UCSD-AML1 (cell line): Measurements from ENCODE around the gene CNTN1.

Experiments used
- DNase-seq: peaks from one replicate; lab custom pipeline; 2025; ENCODE audit not compliant: unreplicated experiment; lab: John Stamatoyannopoulos, UW

CNTN1 gene

DNA sequence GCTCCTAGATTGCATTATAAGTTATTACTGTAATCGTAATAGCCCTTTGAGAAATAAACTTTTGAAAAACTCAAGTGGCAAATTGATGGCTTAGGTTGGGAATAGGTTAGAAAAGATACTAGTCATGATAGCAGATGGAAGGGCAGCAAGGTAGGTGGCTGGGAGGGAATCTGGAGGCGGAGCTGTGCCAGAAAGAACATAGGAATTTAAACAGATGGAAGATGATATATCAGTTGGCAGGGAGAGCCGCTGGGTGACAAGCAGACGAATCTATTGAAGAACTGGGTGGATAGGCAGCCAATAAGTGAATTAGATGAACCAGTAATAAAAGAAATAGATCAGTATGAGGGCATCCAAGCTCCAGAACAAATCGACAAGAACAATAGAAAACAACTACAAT, 142.1 kb downstream of the CNTN1 start:
- no peak for DNase-seq

DNA sequence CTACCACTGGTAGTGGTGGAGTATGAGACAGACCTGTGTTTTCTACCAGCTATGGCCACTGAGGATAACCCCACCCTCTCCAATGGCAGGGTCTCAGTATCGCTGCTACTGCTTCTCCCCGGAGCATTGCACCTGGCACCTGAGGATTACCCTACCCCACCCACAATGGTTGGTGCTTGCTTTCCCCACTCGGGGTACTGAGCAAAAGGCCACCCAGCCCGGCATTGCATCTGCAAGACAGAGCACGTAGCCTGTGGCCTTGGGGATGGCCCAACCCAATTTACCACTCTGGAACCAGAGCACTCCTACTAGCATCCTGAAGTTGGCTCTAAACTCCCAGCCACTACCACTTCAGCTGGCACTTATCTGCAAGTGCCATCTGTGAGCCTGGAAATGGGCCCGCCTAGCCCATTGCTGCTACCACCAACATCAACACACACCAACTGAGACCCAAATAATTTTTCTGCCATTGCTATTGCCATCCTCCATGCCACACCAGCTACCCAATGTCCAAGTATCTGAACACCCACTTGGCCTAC, 145.7 kb downstream of the CNTN1 start:
- DNase-seq = no peak

DNA sequence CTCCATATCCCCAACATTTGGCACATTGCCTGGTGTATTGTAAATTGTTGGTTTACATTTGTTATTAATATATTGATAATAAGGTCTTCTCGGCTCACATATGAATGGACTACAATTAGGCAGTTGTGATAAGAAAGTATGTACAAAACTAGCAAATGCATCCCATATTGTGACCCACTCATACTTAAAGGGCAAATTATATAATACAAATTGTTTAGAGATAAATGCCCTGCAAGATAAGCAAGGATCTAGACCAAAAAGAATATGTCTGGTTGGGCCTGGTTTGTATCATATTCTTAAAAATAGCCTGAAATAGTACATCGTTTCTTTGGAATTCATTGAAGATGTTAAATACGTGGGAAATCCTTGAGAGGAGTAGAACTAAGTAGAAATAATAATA, 151.3 kb downstream of the CNTN1 start:
- DNase-seq = no peak

DNA sequence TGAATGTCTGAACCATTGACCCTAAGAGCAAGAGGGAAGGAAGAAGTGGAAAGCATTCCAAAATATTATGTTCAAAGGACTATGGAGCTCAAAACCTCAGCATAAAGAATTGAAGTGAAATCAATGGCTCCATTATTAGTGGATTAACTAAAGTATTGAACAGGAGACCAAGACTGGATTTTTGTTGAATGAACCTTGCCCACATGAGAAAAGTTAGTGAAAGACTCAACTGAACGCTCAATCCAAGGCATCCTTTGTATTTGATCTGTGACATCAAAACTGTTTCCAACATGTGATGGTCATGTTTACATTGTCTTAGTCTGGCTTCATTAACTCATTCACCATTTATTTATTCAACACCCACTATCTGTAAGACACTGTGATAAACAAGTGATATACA, 161.0 kb downstream of the CNTN1 start:
- no peak for DNase-seq

DNA sequence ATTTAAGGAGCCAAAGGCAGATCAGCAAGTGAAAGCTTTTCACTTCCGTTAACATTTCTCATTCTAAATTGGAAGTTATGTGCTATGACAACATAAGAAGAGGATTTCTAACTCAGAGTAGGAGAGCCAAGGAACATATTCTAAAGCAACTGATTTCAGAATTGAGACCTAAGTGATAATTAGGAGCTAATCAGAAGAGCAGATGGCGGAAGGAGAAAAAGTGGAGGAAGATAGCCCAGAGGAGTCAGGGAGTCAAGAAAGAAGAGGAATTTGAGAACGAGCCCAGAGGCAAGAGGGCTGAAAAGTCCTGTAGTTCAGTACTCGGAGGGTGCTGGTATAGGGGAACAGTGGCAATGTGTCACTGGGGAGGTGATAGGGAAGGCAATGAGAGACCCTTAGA, 162.4 kb downstream of the CNTN1 start:
- DNase-seq = no peak

DNA sequence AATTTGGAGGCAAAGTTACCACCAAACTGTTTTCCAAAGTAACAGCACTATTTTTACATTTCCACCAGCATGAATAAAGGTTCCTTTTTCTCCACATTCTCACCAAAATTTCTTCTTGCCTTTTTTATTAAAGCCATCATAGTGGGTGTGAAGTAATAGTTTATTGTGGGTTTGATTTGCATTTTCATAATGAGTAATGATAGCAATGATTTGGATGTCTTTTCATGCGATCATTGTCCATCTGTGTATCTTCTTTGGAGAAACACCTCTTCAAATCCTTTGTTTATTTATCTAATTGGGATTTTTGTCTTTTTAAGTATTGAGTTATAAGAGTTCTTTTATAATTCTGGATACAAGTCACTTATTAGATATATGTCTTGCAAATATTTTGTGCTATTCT, 172.7 kb downstream of the CNTN1 start:
- no peak for DNase-seq

DNA sequence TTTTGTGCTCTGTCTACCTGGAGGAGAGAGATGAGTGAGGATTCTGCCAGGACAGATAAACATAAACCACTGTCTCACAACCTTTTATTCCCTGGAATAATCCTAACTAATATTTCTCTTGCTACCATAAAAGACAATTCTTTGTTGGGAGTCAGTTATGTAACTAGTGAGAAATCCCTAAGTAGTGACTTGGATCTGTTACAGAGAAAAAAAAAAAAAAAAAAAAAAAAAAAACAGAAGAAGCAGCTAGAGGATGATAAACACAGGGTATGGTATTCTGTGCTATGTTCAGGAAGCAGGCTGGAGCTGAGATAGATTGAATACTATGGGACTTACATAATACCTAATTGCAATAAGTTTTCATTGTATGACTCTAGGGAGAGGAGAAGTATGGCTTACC, 178.7 kb downstream of the CNTN1 start:
- no peak for DNase-seq

DNA sequence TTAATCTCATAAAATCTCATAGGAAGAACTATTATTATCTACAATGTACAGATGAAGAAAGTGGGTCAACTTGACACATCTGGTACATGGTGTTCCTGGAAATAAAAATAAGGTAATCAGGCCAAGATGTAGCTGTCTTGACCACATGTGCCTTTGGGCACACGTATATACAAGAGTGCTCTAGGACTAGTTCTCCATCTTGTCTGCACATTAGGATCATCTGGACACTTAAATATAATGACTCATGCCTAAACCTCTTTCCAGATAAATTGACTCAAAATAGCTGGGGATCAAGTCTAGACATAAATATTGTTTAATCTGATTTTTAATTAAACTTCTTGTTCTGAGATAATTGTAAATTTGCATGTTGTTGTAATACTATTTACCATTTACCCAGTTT, 182.6 kb downstream of the CNTN1 start:
- no peak for DNase-seq

DNA sequence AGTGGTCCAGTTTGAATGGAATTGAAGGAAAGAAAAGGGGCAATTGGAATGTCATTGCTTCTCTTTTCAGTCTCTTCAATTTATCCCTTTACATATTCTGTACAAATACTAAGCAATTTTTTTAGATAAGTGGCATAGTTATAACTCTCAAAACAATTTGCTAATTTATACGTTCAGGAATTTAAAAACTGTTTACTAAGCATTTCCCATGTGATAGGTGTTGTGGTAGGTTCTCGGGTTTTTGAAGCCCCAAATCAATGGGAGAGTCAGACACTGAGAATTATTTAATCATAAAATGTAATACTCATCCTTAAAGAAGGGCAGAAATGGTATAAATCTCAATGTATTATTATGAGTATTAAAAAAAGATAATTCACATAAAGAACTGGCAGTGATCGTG, 197.1 kb downstream of the CNTN1 start:
- DNase-seq = no peak

DNA sequence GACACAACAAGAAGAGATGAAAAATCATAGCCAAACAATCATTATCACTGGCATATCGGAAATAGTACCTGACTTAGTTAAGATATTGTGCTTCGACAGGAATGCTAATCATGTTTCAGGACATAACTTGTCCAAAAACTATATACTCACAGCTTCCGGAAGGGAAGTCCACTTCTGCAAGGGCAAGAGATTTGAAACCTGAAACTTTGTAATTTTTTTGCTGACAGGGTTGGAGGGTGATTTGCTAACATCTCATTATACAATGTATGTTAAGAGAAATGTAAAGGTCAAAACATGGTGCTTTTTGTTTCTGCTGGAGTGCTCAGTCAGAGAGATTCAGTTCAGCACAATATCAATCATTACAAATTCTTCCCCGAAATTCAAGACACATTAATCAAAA, 200.3 kb downstream of the CNTN1 start:
- DNase-seq = no peak

DNA sequence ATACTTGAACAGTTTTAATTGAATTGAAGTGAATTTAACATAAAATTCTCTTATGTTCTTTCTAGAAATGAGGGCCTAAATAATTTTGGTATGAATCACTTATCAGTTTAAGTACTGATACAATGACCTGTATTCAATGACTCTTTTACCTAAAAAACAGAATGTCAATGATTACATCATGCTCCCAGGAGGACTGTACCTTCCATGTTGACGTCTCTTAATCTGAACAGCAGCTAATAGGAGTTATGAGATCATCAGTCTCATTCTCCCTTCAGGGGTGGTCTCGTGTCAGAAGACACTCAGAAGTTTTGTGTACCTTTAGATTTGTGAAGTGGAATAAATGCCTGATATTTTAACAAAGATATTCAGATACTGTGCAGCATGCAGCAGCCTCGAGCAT, 206.3 kb downstream of the CNTN1 start:
- DNase-seq = no peak

DNA sequence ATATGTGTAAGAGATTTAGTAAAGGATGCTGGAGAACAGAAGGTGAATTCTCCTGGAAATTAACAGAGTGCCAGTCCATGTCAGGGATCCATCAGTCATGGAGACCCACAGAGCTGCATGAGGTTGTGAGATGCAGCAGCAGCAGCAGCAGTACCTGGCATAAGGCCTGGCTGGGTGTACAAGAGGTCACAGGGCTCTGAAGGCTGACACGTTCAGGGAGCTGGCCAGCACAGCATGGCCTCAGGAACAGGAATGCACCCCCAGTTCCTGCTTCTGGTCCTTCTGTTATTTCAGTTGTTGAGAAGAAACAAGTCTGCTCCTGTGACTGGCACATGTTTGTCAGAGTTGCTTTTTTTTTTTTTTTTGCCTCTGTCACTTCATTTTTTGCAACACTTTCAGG, 210.8 kb downstream of the CNTN1 start:
- no peak for DNase-seq

DNA sequence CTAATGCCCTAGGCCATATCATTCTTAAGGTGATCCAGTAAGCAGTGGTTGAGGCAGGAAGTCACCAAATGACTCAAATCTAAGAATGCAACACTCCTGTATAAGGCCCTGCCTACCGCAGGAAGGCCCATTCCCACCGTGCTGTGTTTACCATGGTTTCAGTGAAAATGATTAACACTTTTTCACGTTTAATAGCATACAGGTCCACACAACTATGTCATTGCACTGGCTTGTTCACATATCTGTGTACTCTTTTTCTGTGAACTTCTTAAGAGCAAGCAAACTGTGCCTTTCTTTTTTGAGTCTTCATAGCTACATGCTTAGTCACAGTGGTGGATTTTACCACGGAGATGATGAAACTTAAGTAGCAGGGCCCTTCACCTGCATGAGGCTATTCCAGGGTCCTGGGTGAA, 214.9 kb downstream of the CNTN1 start:
- DNase-seq = no peak

DNA sequence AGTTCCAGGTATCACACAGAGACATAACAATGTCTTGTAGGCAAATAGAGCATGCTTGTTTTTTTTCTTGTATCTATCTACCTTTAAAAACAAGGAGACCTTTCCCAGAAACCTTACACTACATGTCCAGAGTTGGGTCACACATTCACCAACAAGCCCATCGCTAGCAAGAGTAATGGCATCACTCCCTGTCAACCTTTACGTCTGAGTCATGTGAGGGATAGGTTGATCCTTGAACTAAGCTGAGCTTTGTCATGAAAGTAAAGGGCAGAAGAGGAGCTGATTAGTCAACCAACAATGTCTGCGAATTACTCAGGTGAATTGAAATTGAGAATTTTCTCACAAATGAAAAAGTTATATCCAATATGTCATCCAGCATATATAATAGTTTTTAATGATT, 219.4 kb downstream of the CNTN1 start:
- no peak for DNase-seq

DNA sequence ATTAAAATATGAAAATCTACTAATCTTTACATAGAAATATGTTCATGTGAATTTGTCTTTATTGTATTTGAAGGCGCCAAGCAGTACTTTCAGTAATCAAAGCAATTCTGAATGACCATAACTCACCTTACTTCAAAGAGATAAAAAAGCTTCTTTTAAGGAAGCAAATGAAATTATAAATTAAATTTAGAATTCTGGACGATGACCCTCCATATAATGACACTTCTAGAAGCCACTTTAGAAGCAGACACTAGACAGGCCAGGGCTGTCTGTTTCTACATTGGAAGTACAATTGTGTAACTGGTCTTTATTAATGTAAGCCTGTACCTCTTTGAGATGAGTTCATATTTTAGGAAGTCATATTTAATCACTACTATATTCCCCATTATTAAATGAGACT, 222.9 kb downstream of the CNTN1 start:
- no peak for DNase-seq

DNA sequence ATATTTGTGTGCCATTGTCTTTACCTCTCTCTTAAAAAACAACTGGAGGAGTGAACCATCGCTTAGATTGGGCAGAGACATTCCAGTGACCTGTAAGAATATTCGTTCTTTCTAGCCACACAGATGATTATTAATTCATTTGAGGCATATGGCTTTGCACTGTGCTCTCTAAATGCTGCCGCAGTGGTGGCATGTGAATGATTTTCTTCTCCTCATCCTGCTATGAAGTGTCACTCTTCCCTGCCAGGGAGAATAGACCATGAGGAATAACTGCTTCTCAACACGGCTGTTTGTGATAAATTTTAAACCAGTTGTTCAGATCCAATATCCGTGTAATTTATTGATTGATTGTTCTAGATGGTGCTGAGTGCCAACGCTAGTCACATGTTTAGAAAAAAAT, 225.3 kb downstream of the CNTN1 start:
- no peak for DNase-seq

DNA sequence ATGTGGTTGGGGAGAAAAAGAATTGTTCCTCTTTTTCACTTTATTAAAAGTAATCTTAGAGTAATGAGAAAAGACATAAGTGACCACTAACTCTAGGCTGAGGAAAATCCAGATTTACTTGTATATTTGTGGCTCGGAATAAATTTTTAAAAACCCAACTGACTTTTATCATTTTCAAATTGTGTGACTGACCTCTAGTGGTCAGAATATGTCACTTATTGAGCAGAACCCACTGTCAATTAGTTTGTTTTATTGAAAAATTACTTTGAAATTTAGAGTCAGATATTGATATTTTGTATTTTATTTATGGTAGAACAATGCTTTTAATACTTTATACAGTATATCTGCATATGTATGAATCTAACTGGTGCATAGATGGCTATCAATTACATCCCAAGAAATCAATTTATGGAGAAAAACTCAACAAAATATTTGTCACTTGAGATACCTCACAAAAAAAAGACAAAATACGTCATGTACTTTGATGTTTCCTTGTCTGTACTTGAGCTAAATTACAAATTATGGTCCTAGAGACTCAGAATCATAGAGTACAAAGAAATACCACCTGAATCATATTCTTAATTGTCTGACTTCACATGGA, 229.4 kb downstream of the CNTN1 start:
- DNase-seq = no peak

DNA sequence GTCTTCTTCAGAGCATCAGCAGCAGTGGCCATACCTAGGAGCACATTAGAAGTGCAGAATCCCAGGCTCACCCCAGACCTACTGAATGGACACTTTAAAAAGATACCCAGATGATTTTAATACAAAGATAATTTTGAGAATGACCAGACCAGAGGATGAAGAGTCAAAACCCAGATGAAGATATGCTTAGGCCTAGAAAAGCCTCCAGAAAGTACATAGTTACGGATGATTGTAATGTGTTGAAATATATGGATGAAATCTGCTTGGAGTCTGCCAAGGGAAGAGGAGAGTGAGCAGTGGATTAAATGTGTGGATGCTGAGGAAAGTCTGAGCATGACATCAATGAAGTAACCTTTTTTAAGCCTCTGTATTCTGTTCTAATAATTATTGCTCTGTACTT, 245.7 kb downstream of the CNTN1 start:
- no peak for DNase-seq

DNA sequence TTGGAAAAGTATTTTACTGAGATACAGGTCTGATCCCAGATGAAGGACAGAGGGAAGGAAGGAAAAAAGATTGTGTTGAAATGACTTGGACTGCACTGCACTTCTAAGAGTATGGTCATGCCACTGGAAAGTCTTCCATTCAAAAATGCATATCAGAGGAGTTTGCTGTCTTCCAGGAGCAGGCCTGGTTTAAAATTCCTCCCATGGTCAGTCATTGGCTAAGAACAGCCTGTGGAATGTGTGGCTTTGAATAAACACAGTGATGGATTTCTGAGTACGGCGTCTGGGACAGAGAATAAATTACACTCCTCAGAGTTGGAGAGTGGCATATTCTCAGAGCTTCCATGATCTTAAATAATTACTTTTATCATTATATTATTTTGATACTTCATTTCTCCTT, 250.1 kb downstream of the CNTN1 start:
- no peak for DNase-seq

DNA sequence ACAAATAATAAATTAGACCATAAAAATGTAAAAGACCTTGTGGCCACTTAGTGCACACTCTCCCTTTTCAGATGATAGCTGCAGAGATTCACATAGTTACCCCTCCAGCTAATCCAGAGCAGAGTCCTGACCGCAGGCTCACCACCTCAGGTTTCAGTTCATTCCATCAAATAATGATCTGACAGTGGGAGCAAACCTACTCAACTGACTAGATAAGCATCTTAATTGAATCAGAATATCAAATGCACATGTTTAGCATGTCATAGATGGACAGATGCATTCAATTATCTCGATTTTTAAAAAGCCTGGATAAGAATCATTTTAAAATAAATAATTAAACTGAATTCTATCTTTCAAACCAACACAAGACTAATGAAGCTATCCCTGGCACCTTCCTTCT, 253.5 kb downstream of the CNTN1 start:
- no peak for DNase-seq

DNA sequence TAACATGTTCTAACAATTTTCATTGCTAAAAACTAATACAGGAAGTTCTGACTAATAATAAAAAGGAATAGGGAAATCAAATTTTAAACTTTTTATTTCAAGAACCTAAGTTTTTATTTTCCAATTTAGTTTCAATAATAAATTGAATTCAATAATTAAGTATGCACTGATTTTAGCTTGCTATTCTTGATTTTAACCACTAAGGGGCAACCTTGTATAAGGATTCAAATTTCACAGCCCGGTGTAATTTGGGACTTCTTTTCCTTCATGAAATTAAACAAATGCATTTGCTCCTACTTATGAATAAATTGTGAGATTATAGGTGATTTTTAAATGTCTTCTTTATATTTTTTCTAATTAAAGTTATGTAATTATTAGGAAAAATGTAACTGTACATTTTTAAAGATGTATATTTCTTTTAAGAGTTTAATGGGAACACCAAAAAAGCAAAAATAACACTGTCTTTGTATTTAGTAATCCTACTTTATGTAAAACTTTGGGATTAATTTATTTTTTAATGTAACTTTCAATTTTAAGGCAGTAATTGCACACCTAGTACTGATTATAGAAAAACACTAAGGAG, 254.5 kb downstream of the CNTN1 start:
- DNase-seq = no peak

DNA sequence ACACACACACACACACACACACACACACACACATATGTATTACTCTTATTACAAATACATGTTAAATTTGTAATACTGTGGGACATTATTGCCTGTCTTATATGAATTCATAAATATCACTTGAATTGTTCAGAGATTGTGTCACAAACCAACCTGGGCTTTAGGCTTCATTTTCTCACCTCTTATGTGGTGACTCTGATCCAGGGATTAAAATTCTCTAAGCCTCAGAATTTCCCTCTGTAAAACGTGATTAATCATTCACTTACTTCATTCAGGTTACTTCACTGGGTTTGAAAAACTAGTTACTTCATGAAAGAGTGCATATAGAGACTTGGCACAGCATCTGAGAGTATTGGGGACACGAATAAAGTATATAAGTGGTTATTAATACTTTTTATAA, 255.6 kb downstream of the CNTN1 start:
- no peak for DNase-seq

DNA sequence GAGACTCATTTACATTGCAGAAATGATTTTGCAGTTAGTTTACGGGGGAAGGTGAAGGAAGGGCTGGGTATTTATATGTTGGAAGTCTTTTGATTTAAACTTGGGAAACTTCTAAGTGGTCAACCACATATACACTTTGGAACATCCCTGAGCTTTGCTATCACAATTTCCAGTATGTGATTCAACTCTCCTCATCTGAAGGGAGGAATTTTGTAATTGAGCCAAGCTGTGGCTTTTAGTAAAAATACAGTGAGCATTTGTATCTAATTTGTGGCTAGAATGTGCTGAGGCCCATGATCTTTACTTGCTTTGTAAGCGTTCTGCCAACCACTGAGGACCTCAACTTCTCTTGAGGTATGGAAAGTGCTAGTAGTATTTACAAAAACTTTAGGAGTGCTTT, 260.8 kb downstream of the CNTN1 start:
- no peak for DNase-seq
